ENCODE data around the gene TBC1D3B.
"Not testable (repeated sequence)": the region's sequence is repeated elsewhere in the genome, so short reads cannot be mapped to it uniquely, and the experiment has no call there.

Gene TBC1D3B

GRCh38 chr17:36198831-36199465 lies 22.5 kb upstream of the TBC1D3B start:
- DNase-seq = no peak

DNA sequence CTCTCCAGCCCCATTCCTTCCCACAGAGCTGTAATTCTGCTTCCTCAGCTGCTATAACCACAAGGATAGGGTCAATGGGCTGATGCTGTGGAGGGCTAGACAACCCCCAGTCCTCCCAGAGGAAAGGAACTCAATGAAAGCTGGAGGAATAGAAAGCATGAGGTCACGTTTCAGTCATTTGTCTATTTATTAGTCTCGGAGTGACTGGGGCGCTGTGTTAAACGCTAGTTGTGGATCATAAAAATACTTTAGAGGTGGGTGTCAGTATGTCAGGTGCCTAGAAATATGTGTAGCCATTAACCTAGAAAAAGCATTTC lies 20.9 kb upstream of the TBC1D3B start:
- DNase-seq = no peak

- DNase-seq = no peak
Observed at GRCh38 chr17:36196131-36196486, 19.7 kb upstream of the TBC1D3B start.

GRCh38 chr17:36195434-36196130 lies 19.1 kb upstream of the TBC1D3B start:
- no peak for DNase-seq

DNA sequence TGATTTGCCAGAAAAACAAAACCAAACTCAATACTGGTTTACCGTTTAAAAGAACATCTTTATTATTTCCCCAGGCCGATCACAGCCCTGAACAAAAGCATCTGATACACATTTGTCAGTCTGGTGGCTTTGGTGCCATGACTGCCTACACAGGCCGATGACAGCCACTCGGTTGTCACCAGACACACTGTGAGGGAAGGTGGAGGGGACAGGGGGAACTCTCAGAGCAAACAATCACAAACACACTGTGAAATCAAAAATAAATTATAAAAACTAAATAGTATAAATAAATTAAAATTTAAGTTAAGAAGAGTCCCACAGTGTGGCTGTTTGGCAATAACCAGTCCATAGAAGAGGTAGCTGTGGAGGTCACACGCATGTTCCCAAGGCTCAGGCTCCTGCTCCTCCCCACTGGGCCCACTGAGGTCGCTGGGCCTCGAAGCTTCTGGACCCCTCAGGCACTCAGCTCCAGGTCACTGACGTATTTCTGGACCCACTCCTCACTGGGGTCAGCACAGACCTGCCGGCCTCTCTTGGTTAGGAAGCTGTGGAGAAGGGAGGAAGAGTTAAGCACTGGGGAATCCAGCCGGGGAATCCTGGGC lies 18.5 kb upstream of the TBC1D3B start:
- not testable (repeated sequence) for DNase-seq

GRCh38 chr17:36194147-36194831 lies 17.9 kb upstream of the TBC1D3B start:
- DNase-seq = not testable (repeated sequence)

- DNase-seq = no peak
Observed at GRCh38 chr17:36193216-36193775, 16.9 kb upstream of the TBC1D3B start.

DNA sequence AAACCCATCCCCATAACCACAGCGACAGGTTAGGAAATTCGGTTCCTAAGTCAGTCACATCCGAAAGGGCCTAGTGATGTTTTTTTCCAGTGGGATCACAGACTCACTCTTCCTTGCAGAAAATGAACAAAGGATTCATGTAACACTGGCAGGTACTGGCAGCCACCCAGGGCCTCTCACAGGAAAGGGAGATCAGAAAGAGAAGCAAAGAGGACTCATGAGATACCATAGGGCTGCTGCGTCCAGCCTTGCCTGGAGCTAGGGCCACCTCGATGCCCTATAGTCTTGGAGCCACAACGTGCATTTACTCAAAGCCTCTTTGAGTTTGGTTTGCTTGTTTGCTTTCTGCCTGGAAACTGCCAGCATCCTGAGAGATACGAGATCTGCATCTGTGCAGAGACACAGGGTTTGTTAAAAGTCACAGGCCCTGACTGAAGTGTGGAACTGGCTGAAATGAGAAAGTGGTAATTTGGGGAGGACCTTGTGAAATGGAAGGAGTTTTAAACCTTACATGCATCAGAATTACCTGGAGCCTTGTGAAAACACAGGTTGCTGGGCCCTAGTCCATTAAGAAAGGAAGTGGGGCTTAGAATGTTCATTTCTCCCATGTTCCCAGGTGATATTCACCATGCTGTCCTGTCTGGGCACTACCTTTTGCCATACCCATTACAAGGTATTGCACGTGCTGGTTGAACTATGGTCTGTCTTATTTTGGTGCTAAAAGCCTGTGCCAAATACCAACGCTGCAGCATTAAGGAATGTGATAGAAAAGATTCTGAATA lies 14.3 kb upstream of the TBC1D3B start:
- DNase-seq = not testable (repeated sequence)

DNA sequence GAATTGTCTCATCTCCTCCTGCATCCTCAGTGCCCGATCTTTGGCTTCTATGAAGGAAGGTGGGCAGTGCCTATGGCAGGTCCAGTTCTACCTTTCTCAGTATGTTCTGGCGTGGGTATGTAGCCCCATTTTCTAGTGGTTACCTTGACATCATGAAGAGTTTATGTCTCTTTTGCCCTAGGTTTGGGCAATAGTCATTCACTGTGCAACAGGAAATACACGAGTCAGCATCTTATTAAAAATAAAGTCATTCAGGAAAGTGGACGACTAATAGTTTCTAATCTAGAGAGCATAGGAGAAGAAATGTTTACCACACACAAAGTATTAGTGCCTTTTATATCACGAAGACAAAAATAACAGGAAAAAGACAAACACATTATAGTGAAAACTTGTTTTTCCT lies 13.6 kb upstream of the TBC1D3B start:
- DNase-seq = not testable (repeated sequence)

DNA sequence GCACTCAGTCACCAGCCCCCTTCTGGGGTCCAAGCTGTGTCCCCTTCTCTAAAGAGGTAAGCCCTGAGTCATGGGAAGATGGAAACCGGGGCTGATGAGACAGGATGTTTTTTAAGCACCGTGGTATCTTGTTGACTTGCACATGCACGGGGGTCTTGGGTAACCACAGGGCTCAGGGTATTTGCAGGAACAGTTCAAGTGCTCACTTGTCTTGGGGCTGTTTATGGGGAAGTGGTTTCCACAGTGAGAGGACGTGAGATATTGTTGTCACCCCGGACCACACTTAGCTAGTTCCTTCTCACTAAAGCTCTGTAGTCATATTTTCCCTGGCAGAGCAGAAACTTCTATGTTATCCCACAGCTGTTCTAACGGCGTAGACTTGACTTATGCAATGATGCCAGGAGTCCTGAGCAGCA lies 12.5 kb upstream of the TBC1D3B start:
- DNase-seq = no peak

DNA sequence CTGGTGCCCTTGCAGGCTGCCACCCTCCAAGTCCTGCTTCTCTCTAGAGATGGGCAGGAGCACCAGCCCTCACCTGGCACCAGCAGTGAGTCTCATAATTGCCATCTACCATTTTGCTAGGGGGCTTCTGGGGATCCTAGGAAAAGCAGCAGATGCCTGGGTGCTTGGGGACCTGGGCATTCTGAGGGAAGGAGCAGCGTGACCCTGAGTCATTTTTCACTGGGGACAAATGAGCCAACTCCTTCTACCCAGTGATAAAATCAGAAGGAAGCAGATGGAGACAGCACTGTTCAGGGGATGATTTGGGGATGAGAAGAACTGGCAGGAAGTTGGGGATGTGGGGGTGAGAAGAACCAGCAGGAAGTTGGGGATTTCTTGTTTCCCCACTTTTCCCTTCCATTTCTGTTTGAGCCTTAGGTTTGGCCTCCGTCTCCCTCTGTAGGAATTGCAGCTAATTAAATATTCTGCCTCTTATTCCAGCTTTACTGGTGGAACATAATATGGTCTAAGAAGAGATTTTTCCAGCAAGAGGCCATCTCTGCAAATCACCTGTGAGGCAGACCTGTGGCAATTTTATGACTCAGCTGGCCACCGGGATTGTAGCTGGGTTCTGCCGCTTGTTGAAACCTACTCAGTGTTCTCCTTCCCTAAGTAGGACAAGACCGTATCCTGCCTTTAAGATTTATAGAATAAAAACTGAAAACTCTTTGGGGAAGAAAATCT lies 11.7 kb upstream of the TBC1D3B start:
- DNase-seq = not testable (repeated sequence)

DNA sequence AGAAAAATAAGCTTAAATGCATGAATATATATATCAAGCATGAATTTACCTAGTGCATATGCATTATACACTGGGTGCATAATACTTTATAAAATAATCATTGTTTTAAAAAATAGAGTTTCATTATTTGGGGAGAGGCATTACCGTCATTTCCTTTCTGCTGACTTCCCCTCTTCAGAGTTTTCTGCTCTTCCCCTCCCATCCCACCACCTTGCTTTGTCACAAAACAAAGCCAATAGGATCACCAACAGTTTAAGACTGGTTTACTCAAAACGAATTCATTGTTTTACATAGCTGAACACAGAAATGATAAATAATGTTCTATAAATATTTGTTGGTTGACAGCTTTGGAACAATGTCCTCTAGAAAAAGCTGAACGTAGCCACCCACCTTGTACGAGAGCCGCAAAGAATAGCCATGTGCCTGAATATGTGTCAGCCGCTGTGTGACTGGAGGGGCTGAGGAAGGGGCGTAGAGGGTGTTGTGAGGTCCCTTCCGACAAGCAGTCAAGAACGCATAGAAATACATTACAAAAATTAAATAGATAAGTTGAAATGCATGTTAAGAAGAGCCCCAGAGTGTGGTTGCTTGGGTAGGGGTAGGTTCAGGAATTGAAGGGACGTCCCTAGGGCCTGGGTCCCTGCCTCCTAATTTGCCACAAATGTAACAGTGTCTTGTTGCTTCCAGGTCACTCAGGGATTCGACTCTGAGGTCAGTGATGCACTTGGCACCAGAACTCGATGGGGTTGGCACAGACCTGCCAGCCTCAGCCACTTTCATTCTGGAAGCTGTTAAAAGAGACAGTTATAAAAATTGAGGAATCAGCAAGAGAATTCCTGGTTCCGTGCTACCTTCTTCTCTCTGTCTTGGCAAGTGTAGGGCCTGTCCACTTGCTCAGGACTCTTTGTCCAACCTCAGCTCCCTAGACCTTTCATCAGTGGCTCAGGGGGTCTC lies 10.7 kb upstream of the TBC1D3B start:
- not testable (repeated sequence) for DNase-seq

DNA sequence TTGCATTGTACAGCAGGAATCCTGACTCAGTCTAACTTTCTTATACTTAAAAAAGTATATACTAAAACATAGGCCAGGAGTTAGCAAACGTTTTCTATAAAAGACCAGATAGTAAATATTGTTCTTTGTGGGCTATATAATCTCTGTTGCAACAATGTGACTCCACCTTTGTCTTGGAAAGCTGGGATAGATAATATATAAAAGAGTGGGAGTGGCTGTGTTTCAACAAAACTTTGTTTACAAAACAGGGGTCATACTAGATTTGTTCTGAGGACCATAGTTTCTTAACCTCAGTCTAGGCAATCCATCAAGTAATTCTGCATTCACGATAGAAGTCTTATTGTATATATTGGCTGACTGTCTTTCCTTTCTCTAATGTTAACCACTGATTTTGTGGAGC lies 9.0 kb upstream of the TBC1D3B start:
- no peak for DNase-seq

DNA sequence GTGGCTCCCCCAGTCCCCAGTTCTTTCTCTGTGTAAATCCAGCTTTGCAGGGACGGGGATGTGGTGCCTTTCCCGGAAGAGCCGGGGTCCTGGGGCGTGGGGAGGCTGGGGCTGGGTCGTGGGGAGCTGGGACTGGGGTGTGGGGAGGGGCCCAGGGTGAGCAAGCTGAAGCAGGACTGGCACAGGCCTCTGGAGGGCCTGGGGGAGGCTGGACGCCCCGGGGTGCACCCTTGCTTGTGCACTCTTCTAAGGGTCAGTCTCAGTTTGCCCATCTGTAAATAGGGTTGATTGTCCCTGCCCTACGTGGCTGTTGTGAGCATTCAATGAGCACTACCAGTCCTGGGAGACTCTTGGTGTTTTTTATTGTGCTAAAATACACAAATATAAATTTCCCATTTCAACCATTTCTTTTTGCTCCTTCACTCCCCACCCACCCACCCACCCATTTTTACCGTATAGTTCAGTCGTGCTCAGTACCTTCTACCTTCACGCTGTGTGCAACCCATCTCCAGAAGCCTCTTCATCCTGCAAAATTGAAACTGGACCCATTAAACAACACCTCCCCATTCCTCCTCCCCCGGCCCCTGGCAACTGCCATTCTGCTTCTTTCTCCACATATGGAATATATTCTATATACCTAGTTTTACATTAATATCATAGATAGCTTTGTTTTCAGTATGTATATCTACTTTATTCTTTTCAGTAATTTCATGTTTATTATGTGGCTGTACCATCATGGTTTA lies 7.8 kb upstream of the TBC1D3B start:
- DNase-seq = no peak

GRCh38 chr17:36183001-36183971 lies 6.8 kb upstream of the TBC1D3B start:
- no peak for DNase-seq

DNA sequence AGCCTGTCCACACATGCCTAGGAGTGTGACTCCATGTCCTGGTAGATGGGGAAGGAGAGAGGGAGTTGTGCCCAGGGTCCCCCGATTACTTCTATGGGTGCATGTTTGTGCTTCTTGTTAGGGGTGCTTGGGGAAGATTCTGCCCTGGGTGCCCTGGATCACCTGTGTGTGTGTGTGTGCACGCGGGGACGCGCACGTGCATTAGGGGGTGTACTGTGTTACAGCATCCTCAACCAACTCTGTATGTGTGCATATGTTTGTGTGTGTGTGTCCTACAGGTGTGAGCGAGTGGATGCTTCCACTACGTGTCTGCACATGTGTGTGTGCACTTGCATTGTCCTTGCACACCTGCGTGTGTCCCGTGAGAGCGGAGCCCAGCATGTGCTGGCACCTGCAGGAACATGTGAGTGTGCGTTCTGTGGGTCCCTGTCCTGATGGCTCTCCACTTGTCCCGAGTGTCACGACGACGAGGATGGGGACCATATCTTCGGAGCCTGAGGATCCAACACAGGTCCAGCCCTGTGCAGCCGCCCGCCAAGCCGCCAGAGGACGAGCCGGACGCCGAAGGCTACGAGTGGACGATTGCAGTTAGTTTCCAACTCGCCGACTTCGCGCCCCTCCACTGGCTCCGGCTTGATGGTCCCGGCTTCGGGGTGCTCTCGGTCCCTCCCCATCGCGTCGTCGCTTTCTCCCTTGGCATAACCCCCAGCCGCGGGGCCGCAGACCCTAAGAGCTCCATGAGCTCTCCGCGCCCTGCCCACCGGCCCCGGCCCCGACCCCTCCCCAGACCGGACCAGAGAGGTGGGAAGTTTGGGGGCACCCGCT lies 6.0 kb upstream of the TBC1D3B start:
- DNase-seq = no peak

- DNase-seq = not testable (repeated sequence)
Observed at GRCh38 chr17:36181446-36182175, 5.2 kb upstream of the TBC1D3B start.
